ENCODE measurements around the gene STK32C.

- TF ChIP-seq, protein P1, sequence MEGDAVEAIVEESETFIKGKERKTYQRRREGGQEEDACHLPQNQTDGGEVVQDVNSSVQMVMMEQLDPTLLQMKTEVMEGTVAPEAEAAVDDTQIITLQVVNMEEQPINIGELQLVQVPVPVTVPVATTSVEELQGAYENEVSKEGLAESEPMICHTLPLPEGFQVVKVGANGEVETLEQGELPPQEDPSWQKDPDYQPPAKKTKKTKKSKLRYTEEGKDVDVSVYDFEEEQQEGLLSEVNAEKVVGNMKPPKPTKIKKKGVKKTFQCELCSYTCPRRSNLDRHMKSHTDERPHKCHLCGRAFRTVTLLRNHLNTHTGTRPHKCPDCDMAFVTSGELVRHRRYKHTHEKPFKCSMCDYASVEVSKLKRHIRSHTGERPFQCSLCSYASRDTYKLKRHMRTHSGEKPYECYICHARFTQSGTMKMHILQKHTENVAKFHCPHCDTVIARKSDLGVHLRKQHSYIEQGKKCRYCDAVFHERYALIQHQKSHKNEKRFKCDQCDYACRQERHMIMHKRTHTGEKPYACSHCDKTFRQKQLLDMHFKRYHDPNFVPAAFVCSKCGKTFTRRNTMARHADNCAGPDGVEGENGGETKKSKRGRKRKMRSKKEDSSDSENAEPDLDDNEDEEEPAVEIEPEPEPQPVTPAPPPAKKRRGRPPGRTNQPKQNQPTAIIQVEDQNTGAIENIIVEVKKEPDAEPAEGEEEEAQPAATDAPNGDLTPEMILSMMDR (IDR thresholded peaks at IDR 0.05) = no peak
- no peak for TF ChIP-seq POLR2A (IDR thresholded peaks at IDR 0.05)
Observed at GRCh38 chr10:132304756-132305509, 2.8 kb downstream of the STK32C start.

Measured in tibial nerve (tissue), 3 donors.